KG1 (cell line): ENCODE measurements around the gene TBC1D2.

ENCODE experiments used
- DNase-seq: peaks from one replicate; lab custom pipeline; 2025; lab: John Stamatoyannopoulos, UW

TBC1D2 gene

GRCh38 chr9:98236901-98237487 lies 18.5 kb downstream of the TBC1D2 start:
- no peak for DNase-seq

DNA sequence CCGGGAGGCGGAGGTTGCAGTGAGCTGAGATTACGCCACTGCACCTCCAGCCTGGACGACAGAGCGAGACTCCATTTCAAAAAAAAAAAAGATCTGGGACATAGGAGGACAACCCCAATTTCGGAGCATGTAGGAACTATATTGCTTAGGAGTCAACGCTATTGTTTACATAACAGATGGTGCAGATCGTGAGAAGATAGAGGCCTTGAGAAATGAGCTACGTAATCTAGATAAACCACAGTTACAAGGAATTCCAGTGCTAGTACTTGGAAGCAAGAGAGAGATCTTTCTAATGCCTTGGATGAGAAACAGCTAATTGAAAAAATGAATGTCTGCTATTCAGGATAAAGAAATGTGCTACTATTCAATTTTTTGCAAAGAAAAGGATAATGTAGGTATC lies 20.3 kb downstream of the TBC1D2 start:
- no peak for DNase-seq

DNA sequence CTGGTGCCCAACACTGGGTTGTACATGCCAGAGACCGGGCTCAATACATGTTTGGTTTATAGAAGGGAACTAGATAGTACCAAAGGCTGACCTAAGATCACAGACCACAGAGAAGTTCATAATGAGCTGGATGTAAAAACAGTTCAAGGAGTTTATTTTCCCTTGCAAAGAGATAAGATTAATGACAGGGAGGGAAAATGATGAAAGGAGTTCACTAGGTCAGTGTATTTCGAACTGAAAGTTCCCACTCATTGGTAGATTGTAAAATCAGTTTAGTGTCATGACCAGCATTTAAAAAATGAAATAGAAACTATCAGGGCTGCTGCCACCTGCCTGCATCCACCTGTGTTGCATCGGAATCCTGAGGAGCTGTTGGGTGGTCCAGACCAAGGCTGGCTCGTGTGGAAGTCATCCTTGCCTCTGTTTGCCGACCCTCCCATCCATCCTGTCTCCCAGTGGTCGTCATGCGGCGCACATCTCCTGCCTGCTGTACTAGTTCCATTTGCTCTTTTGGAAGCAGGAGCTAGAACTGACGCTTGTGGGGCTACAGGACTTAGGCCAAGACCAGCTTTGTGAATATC lies 21.1 kb downstream of the TBC1D2 start:
- no peak for DNase-seq

GRCh38 chr9:98232926-98233325 lies 22.5 kb downstream of the TBC1D2 start:
- no peak for DNase-seq

DNA sequence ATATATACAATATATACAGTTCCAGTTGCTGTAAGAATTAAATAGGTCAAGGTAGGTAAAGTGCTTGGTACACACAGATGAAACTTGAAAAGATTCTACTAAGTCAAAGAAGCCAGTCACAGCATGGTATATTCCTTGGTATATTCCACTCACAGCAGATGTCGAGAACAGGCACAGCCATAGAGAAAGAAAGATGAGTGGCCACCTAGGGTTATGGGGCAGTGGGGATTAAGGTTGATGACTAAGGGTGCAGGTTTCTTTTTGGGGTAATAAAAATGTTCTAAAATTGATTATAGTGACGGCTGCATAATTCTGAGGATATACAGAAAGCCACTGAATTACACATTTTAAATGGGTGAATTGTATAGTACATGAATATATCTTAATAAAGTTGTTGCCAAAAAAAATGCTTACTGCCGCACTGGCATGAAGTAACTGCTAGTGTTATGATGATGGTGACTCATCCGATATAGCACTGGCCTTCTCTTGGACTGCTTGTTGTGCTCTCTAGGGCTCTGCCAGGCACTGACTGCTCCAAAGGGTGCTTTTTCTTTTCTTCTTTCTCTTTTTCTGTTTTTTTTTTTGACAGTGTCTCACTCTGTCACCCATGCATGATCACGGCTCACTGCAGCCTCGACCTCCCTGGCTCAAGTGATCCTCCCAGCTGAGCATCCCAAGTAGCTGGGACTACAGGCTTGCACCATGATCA lies 23.5 kb downstream of the TBC1D2 start:
- no peak for DNase-seq

GRCh38 chr9:98230789-98231188 lies 24.7 kb downstream of the TBC1D2 start:
- DNase-seq: no peak

DNA sequence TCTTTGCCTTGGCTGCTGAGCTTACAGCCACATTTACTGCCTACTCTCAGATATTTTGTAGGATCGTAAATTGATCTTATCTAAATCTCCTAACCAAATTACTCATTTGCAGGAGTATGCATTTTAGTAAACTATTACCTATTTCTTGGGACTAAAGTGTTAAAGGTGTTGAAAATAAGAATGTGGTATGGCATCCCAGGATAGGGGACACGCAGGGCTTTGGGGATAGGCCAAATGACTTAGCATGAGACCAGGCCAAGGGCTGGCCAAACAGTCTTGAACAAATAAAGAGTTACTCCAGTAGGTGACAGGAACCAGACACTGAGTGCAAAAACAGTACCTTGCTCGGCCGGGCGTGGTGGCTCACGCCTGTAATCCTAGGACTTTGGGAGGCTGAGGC lies 25.1 kb downstream of the TBC1D2 start:
- no peak for DNase-seq

DNA sequence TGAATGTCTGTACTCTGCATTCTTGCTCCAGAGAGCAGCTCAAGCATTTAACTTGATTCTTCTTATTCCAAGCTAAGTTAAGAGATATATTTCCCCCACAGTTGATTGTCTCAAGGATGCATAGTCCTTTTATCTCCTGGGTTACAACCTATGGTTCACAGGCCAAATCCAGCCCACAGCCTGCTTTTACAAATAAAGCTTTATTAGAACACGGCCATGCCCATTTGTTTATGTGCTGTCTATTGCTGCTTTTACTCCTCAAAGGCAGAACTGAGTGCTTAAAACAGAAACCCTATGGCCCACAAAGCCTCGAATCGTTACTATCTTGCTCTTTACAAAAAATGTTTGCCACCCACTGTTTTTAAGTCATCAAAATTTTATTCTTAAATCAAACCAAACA lies 25.8 kb downstream of the TBC1D2 start:
- DNase-seq: no peak

DNA sequence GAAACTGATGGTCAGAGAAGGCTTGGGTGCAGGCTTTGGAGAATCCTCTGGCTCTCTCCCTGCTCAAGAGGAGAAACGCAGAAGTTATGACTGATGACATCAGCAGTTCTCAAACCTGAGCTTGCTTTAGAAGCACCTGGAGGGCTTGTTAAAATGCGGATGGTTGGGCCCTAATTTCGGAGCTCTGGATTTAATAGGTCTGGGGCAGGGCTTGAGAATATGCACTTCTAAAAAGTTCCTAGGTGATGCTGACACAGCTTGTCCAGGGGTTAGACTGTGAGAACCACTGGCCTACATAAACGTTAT lies 26.4 kb downstream of the TBC1D2 start:
- DNase-seq: no peak

- no peak for DNase-seq
Observed at GRCh38 chr9:98228392-98229089, 26.9 kb downstream of the TBC1D2 start.

- DNase-seq: no peak
Observed at GRCh38 chr9:98227883-98228282, 27.6 kb downstream of the TBC1D2 start.

DNA sequence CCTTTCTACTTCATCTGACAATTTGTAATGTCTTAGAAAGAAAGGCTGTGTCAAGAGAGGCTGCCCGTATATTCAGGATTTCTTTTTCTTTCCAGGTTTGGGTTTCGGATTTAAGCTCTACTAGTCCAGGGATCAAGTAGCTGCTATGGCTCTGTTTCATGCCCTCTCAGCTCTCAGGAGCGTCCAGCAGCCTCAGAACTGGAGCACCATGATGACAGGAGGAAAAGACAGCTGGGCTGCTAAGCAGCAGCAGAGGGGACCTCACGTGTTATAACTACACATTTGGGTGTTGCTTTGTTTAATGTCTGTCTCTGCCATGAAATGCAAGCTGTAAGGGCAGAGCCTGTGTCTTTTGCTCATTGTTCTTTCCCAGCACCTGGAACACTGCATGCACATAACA lies 28.5 kb downstream of the TBC1D2 start:
- no peak for DNase-seq

DNA sequence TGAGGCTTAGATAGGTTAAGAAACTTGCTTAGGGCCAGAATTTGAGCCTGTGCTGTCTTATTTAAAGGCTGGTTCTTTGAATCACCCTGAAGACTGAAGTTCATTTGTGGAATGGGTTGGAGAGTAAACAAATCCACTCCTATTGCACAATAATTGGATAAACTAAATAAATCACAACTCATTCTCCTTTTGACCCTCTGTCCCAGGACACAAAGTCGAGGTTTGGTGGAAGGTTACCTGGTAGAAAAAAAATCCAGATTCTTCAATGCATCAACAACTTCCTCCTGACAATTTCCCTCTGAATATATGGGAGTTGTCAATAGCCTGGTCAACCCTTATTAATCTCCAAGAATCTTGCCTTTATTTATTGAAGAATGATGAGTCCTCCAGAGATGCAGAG lies 28.9 kb downstream of the TBC1D2 start:
- DNase-seq: no peak

GRCh38 chr9:98225015-98225442 lies 30.4 kb downstream of the TBC1D2 start:
- DNase-seq: no peak

DNA sequence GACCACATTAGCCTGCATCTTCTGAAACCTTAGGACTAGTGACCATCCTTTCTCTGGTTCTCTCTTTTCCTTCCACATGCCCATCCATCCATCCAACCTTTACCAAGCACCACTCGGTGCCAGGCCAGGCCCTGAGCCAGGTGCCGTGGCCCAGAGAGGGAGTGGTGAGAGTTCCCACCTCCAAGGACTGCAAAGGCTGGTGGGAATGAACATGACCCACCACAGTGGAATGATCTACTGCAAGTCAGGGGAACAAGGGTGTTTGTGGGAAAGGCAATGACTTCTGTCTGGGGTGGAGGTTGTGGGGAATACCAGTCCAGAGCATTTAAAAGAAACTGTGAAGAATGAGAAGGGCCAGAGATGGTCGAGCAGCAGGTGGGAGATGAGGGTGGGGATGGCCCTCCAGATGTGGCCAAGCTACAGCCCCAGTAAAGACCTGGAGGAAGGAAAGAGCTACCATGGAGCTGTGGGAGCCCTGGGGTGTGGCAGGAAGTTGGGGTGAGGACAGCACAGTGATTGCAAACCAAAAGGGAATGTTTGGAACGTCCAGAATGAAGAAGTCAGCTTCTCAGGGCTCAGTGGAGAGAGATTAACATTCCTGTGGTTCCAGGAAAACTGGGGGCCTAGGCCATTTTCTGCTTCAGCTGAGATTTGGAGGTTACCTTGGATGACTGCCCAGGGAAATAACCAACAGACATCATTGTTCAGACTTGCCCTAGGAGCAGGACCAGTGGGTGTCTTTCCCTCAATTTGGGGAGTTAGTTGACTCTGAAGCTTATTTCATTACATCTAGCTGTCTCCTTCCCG lies 32.4 kb downstream of the TBC1D2 start:
- DNase-seq: no peak

DNA sequence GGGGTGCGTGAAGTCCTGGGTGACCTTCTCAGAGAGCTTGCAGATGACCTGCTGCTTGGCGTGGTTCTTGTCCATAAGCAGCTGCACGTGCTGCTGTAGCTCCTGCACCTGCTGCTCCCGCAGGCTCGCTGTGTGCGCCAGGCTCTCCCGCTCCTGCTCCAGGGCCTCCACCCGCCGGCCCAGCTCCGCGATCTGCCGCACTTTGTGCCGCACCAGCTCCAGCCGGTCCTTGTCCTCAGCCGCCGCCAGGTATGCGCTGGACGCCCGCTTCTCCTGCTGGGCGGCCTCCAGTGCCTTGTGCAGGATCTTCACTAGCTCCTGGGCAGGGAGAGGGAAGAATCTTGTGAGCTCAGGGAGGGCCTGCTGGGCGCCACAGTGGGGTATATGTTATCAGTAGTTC lies 34.5 kb downstream of the TBC1D2 start:
- DNase-seq: no peak

DNA sequence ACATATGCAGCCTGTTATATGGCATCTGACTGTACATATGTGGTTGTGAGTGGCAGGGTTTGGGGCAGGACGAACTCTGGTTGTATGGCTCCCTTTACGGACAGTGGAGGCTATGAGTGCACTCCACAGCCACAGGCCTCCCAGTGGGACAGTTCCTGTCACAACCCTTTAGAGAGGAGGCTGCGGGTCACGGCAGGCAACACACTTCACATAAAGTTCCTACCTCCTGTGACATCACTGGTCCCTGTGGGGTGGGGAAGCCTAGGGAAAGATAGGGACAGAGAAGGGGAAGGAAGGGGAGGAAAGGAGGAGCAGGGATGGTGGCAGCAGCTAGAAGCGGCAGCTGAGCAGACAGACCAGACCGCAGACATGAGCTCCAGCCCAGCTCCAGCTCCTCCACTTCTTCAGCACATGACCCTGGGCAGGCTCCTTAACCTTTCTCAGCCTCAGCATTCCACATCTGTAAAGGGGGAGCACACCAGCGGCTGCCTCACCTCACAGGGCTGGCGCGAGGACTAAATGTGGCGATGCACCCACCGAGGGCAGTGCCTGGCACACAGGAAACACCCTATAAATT lies 35.6 kb downstream of the TBC1D2 start:
- DNase-seq: no peak

DNA sequence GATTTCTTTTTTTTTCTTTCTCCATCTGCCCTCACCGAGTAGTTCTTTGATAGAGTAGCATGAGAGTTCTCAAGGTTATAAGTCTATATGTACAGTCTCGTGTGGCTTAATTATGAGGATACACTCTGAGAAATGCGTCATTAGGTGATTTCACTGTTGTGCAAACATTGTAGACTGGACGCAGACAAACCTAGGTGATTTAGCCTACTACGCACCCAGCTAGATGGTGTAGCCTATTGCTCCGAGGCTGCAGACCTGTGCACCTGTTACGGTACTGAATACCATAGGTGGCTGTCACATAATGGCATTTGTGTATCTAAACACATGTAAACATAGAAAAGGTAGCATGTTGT lies 36.1 kb downstream of the TBC1D2 start:
- no peak for DNase-seq

- DNase-seq: no peak
Observed at GRCh38 chr9:98218562-98219363, 36.7 kb downstream of the TBC1D2 start.

- DNase-seq: no peak
Observed at GRCh38 chr9:98217255-98217654, 38.2 kb downstream of the TBC1D2 start.

DNA sequence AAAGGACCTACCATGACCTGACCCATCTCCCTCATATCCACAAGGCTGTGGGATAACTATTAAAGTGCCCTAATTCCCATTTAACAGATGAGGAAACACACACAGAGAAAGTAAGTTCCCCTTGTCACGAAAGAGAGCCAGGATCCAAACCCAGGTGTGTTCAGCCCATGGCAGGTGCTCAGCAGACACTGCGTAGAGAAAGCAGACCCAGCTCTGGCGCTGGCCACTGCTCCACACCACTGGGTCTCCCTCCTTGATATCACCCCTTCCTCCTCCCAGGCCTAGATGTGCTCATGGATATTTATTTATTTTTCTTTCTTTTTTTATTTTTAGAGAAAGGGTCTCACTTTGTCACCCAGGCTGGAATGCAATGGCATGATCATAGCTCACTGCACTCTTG lies 39.1 kb downstream of the TBC1D2 start:
- DNase-seq: no peak
